ENCODE measurements around the gene SPAG7. TPM values are rescaled to one million over a fixed set of nuclear protein-coding genes. Genes with fewer than 3 reads are reported as not detected.

SPAG7 gene
- total RNA-seq, 4 donors from 2014 or later = 34.5 to 48.8 (median 39.5) TPM

GRCh38 chr17:4950746-4951204 is 16.8 kb downstream of the SPAG7 start, which contains the start of gene ENO3:
TSS of gene ENO3 (plus strand) at chr17:4951119. CDS start at chr17:4951830, 711 bp downstream.
- H3K4me3 ChIP-seq = peak within 1 kb of the TSS; percentile 91 to 97 (median 94)
- H3K36me3 ChIP-seq = peaks cover 0 to 16% (median 0%) of the 10 kb centered on the region in 3 donors
- TF ChIP-seq POLR2A (IDR thresholded peaks at IDR 0.05) = no peak
- TF ChIP-seq CTCF (IDR thresholded peaks at IDR 0.05) = no peak
- intact Hi-C loops (cut with DNase I) = no loop called here
- WGBS, 2 donors = 60 to 62% methylated on average over 6 of the region's 7 CpGs
- H3K4me1 ChIP-seq = peaks cover 17 to 53% (median 18%) of the 10 kb centered on the region in 3 donors
- H3K27ac ChIP-seq = peak within 1 kb of the TSS; percentile 97 to 100 (median 98)
- no peaks in the 10 kb centered on the region for H3K9me3 ChIP-seq
- no peak for DNase-seq
- no peaks in the 10 kb centered on the region for H3K27me3 ChIP-seq

- DNase-seq = no peak
- 7% methylated on average over 4 to 9 of the region's 52 CpGs for WGBS, 2 donors
- peaks cover 0 to 22% (median 0%) of the 10 kb centered on the region in 3 donors for H3K36me3 ChIP-seq
- peaks cover 22 to 59% (median 23%) of the 10 kb centered on the region in 3 donors for H3K4me1 ChIP-seq
- intact Hi-C loops (cut with DNase I) = no loop called here
- TF ChIP-seq POLR2A (IDR thresholded peaks at IDR 0.05) (no peak), CTCF (IDR thresholded peaks at IDR 0.05) (no peak)
- no peaks in the 10 kb centered on the region for H3K27me3 ChIP-seq
- H3K4me3 ChIP-seq = peak overlapping the region; percentile 91 to 97 (median 94)
- no peaks in the 10 kb centered on the region for H3K9me3 ChIP-seq
- H3K27ac ChIP-seq = peak overlapping the region; percentile 97 to 100 (median 98)
Measured at GRCh38 chr17:4950075-4950745, 17.4 kb downstream of the SPAG7 start.

GRCh38 chr17:4949321-4950074 is 18.1 kb downstream of the SPAG7 start:
- 0% methylated on average over 7 of the region's 75 CpGs; no CpG with 5 or more reads in 1 of the 2 donors for WGBS, 2 donors
- peak in 1 of 4 donors; percentile 33 for TF ChIP-seq POLR2A (IDR thresholded peaks at IDR 0.05)
- TF ChIP-seq CTCF (IDR thresholded peaks at IDR 0.05) = no peak
- Histone ChIP-seq H3K27ac (peak overlapping the region; percentile 97 to 100 (median 98)), H3K36me3 (peaks cover 0 to 29% (median 0%) of the 10 kb centered on the region in 3 donors), H3K4me3 (peak overlapping the region; percentile 91 to 97 (median 94)), H3K4me1 (peaks cover 30 to 66% (median 31%) of the 10 kb centered on the region in 3 donors), H3K9me3 (no peaks in the 10 kb centered on the region), H3K27me3 (no peaks in the 10 kb centered on the region)
- intact Hi-C loops (cut with DNase I) = no loop called here
- peak; percentile 46 for DNase-seq

GRCh38 chr17:4948931-4949320 is 18.7 kb downstream of the SPAG7 start:
- no peaks in the 10 kb centered on the region for H3K27me3 ChIP-seq
- H3K27ac ChIP-seq = peak overlapping the region; percentile 97 to 100 (median 98)
- TF ChIP-seq POLR2A (IDR thresholded peaks at IDR 0.05) (peak in 2 of 4 donors; percentile 63 to 65), CTCF (IDR thresholded peaks at IDR 0.05) (peak in 2 of 6 experiments; percentile 3 to 10)
- peak overlapping the region; percentile 91 to 97 (median 94) for H3K4me3 ChIP-seq
- DNase-seq = no peak
- H3K9me3 ChIP-seq = no peaks in the 10 kb centered on the region
- intact Hi-C loops (cut with DNase I) = no loop called here
- 0% methylated on average over 12 to 36 of the region's 40 CpGs for WGBS, 2 donors
- peaks cover 0 to 35% (median 0%) of the 10 kb centered on the region in 3 donors for H3K36me3 ChIP-seq
- H3K4me1 ChIP-seq = peaks cover 34 to 72% (median 35%) of the 10 kb centered on the region in 3 donors
